SK-N-MC (cell line): ENCODE results near the gene ME3.
A peak's percentile ranks its signal among the peaks of the same experiment; 100 is the strongest.

Experiments used
- DNase-seq: peaks from one replicate; pipeline ENCODE4 v3.0.0-alpha.2; 2011; ENCODE audit warnings: low read depth, low spot score
- H3K27ac ChIP-seq: fragments of 200-600 bp; sonication (generic); 2 replicates; pipeline ENCODE4 v1.5.1; 2016; ENCODE audit warnings: mixed run types
- H3K36me3 ChIP-seq: fragments of 200-600 bp; sonication (generic); 2 replicates; pipeline ENCODE4 v1.6.1; 2017; ENCODE audit warnings: antibody characterized with exemption, low read length, mixed read lengths; ENCODE audit not compliant: insufficient read depth
- H3K4me3 ChIP-seq: fragments of 200-600 bp; sonication (generic); 2 replicates; pipeline ENCODE4 v1.5.1; 2016
- H3K9ac ChIP-seq: fragments of 200-600 bp; sonication (generic); 2 replicates; pipeline ENCODE4 v1.8.0; 2017; ENCODE audit warnings: mixed run types, mixed read lengths; ENCODE audit not compliant: insufficient read length
- H3K9me3 ChIP-seq: fragments of 200-600 bp; sonication (generic); 2 replicates; pipeline ENCODE4 v1.6.1; 2017; ENCODE audit warnings: low read depth, mild to moderate bottlenecking, antibody characterized with exemption, low read length, moderate library complexity, mixed read lengths
- EZH2 ChIP-seq: fragments of 200-600 bp; sonication (generic); IDR thresholded peaks from one replicate; pipeline ENCODE4 v1.6.1; 2017; ENCODE audit warnings: antibody characterized with exemption
- FOXP2 ChIP-seq: optimal IDR thresholded peaks from 2 replicates; pipeline ENCODE3; 2011; ENCODE audit warnings: mild to moderate bottlenecking, moderate library complexity; ENCODE audit not compliant: insufficient read depth; ENCODE audit errors: extremely low read length, control extremely low read depth
- POLR2AphosphoS5 ChIP-seq: IDR thresholded peaks from 2 replicates; pipeline ENCODE4 v1.6.1; 2012; ENCODE audit warnings: mild to moderate bottlenecking, low read depth, low read length, borderline replicate concordance

The ME3 gene

DNA sequence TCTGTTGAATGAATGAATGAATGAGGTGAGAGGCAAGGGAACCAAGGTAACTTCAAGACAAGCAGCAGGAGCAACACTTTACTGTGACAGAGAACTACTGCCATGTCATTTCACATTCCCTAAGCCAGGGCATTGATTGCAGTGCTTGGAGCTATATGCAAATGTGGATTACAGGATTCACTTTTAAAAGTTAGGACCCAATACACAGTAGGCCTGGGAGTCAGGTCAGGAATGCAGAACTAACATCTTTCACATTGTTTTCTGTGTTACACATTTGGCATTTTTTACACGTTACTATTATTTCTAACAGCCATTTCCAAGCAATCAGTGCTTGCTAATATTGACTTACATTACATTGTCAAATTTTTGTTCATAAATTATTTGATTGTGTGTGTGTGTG, 26.2 kb upstream of the ME3 start:
- TF ChIP-seq EZH2 (no peak), POLR2AphosphoS5 (no peak), FOXP2 (no peak)
- peak overlapping the region; percentile 2; the same call in 1 of the 2 replicates for H3K4me3 ChIP-seq

GRCh38 chr11:86696451-86696850, 24.0 kb upstream of the ME3 start:
- Histone ChIP-seq H3K27ac (no peak overlapping the region), H3K9me3 (no peaks in the 10 kb centered on the region), H3K9ac (no peak overlapping the region), H3K4me3 (no peak overlapping the region), H3K36me3 (no peaks in the 10 kb centered on the region)
- no peak for DNase-seq
- TF ChIP-seq FOXP2 (no peak), POLR2AphosphoS5 (no peak), EZH2 (no peak)

More for the DNA sequence above, 26.2 kb upstream of the ME3 start:
- Histone ChIP-seq H3K36me3 (no peaks in the 10 kb centered on the region), H3K9ac (no peak overlapping the region), H3K9me3 (no peaks in the 10 kb centered on the region), H3K27ac (peak overlapping the region; percentile 50)
- no peak for DNase-seq

DNA sequence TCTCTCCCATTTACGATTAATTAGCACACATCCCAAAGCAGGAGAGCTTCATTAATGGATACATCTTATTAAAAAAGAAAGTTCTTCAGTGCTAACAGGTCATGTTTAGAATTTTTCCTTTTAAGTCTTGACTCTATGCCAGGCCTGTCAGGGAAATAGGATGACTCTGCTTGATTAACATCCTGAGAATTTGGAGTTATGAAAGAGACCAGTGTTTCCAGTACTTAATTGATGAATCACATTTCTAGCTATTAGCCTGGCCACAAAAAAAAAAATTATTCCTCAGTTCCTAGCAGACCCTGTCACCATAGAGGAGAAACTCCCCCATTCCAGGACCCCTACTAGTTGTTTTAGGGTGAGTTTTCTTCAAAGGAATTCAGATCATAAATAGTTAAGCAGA, 23.6 kb upstream of the ME3 start:
- Histone ChIP-seq H3K27ac (no peak overlapping the region), H3K36me3 (no peaks in the 10 kb centered on the region), H3K9ac (no peak overlapping the region), H3K9me3 (no peaks in the 10 kb centered on the region), H3K4me3 (no peak overlapping the region)
- TF ChIP-seq FOXP2, result no peak
- no peak for TF ChIP-seq EZH2
- TF ChIP-seq POLR2AphosphoS5, result no peak
- no peak for DNase-seq

- DNase-seq, result no peak
- TF ChIP-seq EZH2 (no peak), POLR2AphosphoS5 (no peak), FOXP2 (no peak)
- no peak overlapping the region for H3K9ac ChIP-seq
- H3K27ac ChIP-seq, result no peak overlapping the region
- H3K36me3 ChIP-seq, result no peaks in the 10 kb centered on the region
- H3K9me3 ChIP-seq, result no peaks in the 10 kb centered on the region
- H3K4me3 ChIP-seq, result no peak overlapping the region
Measured at GRCh38 chr11:86695373-86695772, 23.0 kb upstream of the ME3 start.

DNA sequence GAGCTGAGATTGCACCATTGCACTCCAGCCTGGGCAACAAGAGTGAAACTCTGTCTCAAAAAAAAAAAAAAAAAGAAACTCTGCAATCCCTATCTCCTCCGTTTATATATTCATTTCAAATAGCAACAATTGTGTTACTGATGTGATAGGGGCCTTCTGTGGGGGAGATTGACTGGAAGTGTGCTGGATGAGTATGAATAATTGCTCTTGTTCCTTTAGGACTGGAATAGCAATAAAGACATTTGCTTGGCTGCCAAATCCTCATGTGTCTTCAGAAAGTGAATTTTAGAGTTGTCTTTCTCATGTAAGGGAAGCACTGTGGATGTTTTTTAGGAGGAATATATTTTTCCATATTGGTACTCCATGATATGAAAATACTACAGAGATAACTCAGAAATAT, 21.1 kb upstream of the ME3 start:
- TF ChIP-seq FOXP2 (no peak), POLR2AphosphoS5 (no peak), EZH2 (no peak)
- Histone ChIP-seq H3K4me3 (no peak overlapping the region), H3K9me3 (no peaks in the 10 kb centered on the region), H3K27ac (no peak overlapping the region), H3K36me3 (no peaks in the 10 kb centered on the region), H3K9ac (no peak overlapping the region)
- no peak for DNase-seq

- no peak for DNase-seq
Measured at GRCh38 chr11:86692746-86693145, 20.3 kb upstream of the ME3 start.

DNA sequence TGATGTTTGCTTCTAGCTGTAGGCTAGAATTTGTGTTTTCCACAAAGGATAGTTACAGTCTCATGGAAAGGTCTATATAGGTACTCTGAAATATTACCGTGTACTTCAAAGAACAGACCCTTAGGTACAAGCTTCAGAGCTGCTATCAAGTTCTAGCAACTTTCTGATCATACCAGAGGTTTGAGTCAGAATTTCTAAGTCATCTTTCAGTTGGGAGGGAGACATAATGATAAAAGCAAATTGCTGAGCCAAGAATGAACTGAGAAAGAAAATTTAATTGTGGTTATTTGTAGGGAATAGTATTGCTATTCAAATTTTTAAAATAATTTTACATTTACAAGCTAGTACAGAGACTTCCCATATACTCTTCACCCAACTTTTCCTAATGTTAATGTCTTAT, 19.9 kb upstream of the ME3 start:
- no peak for DNase-seq
- Histone ChIP-seq H3K4me3 (no peak overlapping the region), H3K36me3 (no peaks in the 10 kb centered on the region), H3K27ac (no peak overlapping the region), H3K9ac (no peak overlapping the region), H3K9me3 (no peaks in the 10 kb centered on the region)
- no peak for TF ChIP-seq EZH2
- TF ChIP-seq POLR2AphosphoS5, result no peak
- TF ChIP-seq FOXP2, result no peak

More at GRCh38 chr11:86692746-86693145, 20.3 kb upstream of the ME3 start:
- Histone ChIP-seq H3K36me3 (no peaks in the 10 kb centered on the region), H3K9me3 (no peaks in the 10 kb centered on the region), H3K27ac (no peak overlapping the region), H3K4me3 (no peak overlapping the region), H3K9ac (no peak overlapping the region)
- TF ChIP-seq EZH2 (no peak), FOXP2 (no peak), POLR2AphosphoS5 (no peak)

DNA sequence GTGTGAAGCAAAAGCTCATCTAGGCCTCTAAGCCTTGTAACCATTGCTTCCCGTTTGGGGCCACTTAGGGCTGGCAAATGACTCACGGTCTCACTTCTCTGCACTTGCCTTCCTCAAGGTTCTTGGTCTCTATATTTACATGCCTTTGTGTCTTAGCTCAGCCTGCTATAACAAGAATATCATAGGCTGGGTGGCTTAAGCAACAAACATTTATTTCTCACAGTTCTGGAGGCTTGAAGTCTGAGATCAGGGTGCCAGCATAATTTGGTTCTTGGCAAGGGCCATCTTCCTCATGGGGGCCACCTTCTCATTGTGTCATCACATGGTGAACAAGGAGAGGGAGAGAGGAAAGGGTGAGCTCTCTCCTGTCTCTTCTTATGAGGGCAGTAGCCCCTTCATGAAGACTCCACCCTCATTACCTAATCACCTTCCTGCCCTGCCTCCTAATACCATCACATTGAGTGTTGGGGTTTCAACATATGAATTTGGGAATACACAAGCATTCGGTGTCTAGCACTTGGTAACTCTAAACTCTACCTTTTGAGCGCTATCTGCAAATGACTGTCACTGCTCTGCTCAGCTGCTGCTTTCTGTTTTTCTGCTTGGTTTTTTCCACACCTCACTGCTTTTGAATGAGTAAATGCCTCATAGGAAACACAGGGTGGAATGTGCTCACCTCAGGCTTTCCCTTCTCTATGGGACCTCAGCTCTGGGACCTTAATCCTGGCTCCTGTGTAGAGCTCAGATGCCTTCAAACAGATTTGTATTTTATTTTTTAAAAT, 16.2 kb upstream of the ME3 start:
- H3K9ac ChIP-seq, result no peak overlapping the region
- no peak for TF ChIP-seq POLR2AphosphoS5
- TF ChIP-seq EZH2, result no peak
- TF ChIP-seq FOXP2, result no peak
- DNase-seq, result no peak
- no peaks in the 10 kb centered on the region for H3K9me3 ChIP-seq
- no peaks in the 10 kb centered on the region for H3K36me3 ChIP-seq
- H3K27ac ChIP-seq, result no peak overlapping the region
- no peak overlapping the region for H3K4me3 ChIP-seq
